HG03460 (cell line): Measurements from ENCODE around the gene TBC1D22A.

Source experiments
- ATAC-seq: cut with Tn5 transposase; IDR thresholded peaks from one replicate; pipeline ENCODE4 v1.9.1; 2021; ENCODE audit not compliant: unreplicated experiment

The TBC1D22A gene

DNA sequence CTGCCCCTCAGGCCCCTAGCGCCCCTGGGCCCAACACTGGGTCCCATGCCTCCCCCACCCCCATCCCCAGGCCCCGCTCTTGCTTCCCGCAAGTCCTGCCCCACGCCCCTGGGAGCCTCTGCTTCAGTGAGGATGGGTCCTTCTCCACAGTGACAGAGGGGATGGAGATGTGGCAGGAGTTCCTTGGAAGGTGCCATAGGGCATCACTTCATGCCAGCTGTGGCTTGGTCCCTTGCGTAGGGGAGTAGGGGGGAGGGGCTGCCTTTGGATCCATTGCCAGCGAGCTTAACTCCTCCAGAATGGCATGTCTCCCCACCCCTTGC, 9.5 kb upstream of the TBC1D22A start:
- no peak for ATAC-seq

DNA sequence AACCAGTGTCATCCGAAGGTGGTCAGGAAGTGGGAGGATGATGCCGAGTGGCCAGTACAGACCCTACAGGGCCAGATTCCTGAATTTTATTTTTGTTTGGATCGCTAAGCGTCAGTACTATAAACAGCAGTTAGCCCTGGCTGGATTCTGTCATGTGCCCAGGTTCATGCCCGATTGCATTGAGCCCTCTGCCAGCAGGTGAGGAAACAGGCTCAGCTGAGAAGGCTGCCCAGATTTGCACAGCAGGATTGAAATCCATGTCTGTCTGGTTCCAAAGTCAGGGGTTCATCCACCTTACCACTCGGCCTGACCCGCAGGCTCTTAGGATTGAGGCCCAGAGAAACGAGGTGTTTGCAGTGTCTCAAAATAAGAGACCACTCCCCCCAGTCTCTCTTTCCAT, 9.1 kb upstream of the TBC1D22A start:
- ATAC-seq, result no peak

DNA sequence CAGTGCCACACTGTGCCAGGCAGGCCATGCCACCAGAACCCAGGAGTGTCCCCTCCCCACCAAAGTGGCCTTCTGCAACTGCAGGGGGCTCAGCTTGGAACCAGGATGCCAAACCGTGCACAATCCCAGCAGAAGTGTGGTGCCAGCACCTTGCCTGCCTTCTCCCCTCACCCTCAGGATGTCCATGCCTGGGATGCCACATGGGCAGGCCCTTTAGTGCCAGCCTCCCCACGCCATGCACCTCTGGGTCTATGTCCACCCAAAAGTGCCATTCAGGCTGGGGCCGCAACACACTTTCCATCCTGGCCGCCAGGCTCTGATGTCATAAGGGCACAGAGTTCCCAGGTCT, 8.7 kb upstream of the TBC1D22A start:
- no peak for ATAC-seq

- no peak for ATAC-seq
These were observed 8.2 kb upstream of the TBC1D22A start for GRCh38 chr22:46754110-46754799.

DNA sequence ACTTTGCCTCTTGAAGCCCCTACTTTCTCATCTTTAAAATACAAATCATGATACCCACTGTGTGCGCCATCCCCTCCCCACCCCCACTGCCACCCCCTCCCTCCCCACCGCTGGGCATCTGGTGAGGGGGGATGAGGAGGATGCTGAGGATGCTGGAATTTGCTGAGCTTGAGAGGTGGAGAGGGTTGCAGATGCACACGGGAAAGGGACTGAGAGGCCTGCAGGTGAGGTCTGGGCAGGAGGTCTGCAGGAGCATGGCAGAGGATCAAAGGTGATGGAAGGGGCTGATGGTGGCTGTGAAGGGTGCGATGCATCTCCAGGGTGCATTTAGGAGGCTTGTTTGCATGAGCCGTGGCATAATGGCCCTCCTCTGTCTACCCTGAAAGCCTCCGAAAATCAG, 7.6 kb upstream of the TBC1D22A start:
- ATAC-seq, result no peak

- ATAC-seq, result no peak
These were observed 6.9 kb upstream of the TBC1D22A start for GRCh38 chr22:46755525-46755924.

DNA sequence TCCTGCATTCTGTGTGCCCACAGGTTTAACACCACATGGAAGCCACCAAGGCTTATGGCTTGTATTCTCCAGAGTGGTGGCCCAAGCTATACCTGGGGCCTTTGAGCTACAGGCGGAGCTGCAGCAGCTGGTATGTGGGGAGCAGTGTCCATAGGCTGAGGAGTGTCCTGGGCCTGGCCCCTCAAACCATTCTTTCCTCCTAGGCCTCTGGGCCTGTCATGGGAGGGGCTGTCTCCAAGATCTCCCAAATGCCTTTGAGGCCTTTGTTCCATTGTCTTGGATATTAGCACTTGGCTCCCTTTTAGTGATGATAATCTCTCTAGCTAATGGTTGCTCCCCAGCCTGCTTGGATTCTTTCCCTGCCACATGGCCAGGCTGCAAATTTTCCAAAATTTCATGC, 6.4 kb upstream of the TBC1D22A start:
- no peak for ATAC-seq

GRCh38 chr22:46757104-46757503, 5.3 kb upstream of the TBC1D22A start:
- no peak for ATAC-seq

DNA sequence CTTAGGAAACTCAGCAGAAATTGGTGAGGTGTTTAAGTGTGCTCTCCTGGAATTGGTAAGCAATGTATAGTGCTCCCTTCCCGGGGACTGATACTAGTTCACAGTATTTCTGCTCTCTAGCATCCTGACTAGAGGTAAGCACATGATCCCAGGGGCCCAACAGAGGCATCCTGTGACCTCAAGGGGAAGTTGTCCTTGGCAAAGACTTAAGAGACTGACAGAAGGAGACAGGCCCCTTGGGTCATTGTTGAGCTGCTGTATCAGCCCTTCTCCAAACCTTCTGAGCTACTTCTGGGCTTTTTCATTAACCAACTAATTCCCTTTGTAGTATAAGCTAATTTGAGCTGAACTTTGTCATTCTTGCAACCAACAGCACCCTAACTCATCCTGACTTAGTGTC, 4.3 kb upstream of the TBC1D22A start:
- ATAC-seq, result no peak

DNA sequence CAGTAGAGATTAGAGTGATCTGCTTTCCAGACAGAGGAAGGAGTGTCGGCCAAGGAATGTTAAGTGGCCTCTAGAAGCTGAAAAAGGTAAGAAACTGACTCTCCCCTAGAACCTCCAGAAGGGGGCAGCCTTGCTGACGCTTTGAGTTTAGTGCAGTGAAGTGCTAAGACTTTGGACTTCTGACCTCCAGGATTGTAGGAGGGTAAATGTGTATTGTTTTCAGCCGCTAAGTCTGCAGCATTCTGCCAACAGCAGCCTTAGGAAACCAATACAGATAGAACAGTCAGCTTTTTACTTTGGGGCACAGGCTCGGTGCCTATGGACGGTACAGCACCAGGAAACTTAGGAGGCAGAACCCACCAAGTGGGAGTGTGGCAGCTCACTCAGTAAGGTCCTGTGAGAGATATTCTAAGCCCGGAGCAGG, 3.6 kb upstream of the TBC1D22A start:
- ATAC-seq, result no peak

DNA sequence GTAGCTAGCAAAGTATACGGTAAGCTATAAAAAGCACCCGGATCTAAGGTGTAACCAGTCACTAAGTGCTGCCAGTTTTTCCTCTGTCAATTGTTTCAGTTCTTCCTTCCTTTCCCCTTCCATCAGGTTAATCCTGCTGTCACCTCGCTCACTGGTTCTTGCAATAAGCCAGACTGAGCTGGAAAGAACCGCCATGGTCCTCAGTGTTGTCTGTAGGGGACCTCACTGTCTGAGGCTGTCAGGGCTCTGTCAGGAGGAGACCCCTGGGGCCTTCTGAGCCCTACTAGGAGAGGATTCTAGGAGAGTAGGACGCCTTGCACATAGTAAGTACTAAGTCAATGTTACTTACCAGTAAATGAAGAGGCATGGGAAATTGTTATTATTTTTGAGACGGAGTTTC, 1.4 kb upstream of the TBC1D22A start:
- ATAC-seq, result no peak

DNA sequence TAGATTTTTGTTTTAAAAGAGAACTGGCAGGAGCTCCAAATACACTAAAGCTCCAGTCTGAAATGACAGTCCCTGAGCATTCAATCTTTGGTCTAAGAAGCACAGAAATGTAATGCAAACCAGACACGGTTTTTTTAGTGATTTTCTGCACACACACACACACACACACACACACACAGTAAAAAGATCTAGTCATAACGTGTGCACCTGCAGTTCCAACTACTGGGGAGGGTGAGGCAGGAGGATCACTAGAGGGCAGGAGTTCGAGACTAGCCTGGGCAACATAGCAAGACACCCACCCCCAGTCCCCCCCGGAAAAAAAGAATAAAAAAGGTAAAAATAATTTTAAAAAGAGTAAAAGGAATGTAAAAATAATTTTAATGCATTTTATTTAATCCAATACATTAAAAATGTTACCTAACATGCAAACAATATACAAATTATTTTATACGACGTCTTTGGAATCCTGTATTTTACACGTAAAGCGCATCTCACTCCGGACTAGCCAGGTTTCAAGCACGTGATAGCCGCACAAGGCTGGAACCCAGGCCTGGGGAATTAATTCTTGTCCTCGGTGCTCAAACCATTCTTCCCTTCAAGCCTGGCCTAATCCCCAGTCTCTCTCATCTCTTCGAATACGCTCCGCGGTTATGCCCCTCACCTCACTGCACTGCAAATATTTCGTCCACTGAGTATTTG, 762 bp upstream of the TBC1D22A start:
- ATAC-seq, result no peak

DNA sequence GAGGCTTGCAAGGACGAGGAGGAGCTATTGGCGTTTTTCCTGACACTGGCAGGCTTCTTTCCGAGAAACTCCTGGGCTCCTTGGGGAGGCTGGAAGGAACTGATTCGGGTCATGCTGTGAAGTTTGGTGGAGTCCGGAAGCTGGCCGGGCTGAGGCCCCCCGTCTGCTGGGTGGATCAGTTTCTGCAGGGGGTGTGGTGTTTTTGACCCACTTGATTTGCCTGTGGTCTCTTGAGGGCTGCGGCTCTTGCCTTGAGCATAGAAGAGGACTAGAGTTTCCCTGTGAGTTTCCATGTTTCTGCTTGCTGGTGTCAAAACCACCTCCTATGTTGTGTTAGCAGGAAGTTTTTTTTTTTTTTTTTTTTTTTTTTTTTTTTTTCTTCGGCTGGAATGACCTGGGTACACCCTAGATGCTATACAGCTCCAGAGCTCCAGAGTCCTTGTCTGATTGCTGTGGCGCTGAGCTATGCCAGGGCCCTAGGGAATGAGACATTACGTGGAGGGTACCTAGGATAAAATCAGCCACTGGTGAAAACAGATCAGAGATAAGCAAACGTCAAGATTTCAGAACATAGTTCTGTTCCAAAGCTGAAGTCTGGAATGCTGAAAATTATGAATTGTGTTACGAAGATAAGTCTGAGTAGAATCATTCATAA, 728 bp downstream of the TBC1D22A start:
- peak; percentile 61 for ATAC-seq

DNA sequence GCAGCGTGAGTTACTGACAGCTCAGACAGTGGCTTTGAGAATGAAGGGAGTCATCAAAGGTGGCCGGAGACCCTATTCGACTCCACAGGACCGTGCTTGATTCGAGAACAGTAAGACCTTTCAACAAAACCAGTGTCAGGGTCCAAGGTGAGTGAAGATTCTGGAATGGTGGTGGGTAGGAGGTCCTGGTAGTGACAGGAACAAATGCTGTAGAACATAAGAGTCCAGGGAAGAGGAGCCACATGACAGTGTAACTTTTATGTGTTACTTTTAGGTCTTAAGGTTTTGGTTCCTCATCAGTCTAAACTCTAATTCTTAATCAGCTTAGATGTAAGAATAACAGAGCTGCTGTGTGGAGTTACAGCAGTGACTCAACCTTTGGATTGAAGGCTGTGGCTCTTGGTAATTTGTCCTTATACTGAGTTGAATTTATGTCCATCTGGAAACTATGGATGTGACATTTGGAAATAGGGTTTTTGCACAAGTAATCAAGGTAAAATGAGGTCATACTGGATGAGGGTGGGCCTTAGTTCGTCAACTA, 1.8 kb downstream of the TBC1D22A start:
- no peak for ATAC-seq

DNA sequence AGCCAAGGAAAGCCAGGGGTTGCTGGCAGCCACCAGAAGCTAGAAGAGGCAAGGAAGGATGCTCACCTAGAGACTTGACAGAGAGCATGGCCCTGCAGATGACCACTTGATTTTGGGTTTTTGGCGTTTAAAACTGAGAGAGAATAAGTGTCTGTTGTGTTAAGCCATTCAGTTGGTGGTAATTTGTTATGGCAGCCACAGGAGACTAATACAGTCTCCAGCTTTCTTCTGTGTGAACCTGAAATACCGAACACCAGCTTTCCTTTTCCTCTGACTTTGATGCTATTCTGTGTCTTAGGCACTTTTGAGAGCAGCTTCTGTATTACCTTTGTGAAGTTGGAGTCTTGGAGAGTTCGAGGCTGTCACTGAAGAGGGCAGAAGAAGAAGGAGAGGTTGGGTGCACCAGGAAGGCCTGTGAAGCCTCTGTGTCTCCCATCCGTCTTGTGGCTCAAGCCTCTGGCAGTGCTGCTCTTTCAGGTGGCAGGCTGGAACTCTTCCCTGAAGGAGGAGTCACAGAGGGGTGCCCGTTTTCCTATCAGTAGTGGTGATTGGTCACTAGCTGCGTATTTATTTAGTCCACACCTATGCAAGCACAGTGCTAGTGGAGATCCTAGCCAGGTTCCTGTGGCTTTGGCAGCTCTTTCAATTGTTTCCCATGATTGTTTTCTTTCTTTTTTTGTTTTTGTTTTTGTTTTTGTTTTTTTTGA, 2.5 kb downstream of the TBC1D22A start:
- ATAC-seq, result no peak

DNA sequence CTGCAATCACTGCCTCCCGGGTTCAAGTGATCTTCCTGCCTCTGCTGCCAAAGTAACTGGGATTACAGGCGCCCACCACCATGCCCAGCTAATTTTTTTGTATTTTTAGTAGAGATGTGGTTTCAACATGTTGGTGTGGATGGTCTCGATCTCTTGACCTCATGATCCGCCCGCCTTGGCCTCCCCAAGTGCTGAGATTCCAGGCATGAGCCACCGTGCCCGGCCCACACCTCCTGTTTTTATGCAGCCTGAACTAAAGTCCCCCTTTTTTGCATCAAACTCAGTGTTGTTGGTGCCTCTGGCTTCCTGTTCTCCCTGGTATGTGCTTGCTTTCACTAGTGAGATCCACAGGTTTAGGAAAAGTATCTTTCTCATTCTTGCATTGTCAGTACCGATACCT, 4.2 kb downstream of the TBC1D22A start:
- no peak for ATAC-seq

DNA sequence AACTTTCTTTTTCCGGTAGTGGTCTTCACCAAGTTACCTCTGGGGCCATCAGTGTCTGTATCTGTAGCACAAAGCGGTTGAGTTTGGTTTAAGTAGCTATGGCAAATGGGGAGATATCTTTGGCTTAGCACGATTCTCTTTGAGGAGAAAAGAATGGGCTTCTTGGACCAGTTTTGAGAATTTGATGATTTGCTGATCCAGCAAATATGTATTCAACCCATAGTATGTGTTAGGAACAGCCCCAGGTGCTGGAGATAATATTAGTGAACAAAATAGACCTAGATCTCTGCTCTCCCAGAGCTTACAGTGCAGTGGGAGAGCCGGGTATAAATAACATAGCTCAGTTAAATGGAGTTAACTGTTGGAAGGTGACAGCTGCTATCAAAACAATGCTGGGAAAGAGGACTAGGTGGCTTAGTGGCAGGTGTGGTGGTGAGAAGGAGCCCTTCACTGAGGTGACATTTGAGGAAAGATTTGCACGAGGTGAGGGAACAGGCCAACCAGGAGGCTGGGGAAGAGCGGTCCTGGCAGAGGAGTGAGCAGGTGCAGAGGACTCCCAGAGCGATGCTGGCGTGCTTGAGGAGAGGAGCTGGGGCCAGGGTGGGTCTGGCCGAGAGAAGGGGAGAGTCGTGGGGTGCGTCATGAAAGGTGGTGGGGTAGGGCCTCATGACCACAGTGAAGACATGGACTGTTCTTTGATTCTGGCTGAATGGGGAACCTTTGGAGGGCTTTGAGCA, 5.0 kb downstream of the TBC1D22A start:
- no peak for ATAC-seq

- ATAC-seq, result no peak
These were observed 6.8 kb downstream of the TBC1D22A start for GRCh38 chr22:46769191-46769675.

DNA sequence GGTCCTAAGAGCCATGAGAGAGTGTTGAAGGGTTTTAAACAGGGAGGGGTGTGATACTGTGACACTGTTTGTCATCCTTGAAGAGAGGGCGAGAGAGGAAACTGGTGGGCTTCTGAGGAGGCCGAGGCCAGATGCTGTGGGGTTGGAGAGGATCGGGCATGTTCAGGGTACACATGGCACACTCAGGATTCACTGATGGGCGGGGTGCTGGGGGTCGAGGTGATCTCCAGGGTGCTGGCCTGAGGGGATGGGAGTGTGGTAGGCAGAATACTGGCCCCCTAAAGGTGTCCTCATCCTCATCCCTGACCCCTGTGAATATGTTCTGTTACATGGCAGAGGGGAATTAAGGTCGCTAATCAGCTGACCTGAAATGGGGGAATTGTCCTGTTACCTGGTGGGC, 7.3 kb downstream of the TBC1D22A start:
- no peak for ATAC-seq

DNA sequence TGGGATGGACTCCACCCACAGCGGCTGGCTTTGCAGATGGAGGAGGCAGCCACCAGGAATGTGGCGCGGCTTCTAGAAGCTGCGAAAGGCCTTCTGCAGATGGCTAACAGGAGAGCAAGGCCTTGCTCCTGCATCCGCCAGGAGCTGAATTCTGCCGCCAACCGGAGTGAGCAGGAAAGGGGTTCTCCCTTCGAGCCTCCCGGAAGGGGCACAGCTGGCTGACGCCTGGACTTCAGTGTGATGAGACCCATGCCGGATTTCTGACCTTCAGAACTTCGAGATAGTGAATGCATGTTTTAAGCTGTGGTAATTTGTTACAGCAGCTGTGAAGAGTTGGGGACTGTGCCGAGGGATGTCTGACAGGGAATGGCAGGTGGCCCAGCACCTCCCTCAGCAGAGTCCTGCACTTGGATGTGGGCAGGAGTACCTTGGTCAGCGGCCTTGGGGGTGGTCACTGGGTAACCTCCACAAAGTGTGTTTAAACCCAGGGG, 7.7 kb downstream of the TBC1D22A start:
- ATAC-seq, result no peak

DNA sequence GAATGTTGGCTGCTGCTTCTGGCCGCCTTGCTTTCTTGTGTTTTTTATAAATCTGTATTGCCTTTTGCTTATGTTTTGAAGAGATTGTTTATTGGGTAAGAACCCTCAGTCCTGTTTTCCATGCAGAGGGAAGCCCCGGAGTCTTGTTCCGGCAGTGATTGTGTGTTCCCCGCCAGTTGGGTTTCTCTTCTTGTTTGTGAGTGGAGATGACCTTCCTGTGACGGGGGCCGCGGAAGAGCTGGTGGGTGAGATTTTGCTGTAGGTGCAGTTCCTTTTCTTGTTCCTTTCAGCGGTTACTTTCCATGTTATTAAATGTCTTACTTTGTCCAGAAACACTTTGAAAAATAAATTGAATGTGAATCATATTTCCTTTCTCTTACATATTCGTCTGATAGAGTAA, 8.3 kb downstream of the TBC1D22A start:
- ATAC-seq, result no peak
